OCI-LY7 (cell line): ENCODE data around the gene NEK9. TPM values are rescaled to one million over a fixed set of nuclear protein-coding genes. Genes with fewer than 3 reads are reported as not detected.
"Not testable (repeated sequence)": the region's sequence is repeated elsewhere in the genome, so short reads cannot be mapped to it uniquely, and the experiment has no call there.

Source experiments
- BruUV-seq: library from RNA; stranded (reverse); fragments of 400-500 nt; replicated peaks from 2 replicates; lab custom pipeline; 2021; lab: Mats Ljungman, UMichigan
- CTCF ChIA-PET: fragments of 300-600 bp; sonication (Branson Sonifier 250); formaldehyde crosslinking; loops from one replicate; lab custom pipeline; 2022; ENCODE audit warnings: antibody characterized with exemption; ENCODE audit not compliant: unreplicated experiment; lab: Charles Lee
- POLR2A ChIA-PET: fragments of 300-600 bp; sonication (Branson Sonifier 250); formaldehyde crosslinking; loops from one replicate; lab custom pipeline; 2022; ENCODE audit warnings: antibody characterized with exemption; lab: Charles Lee
- DNase-seq: peaks from one replicate; pipeline ENCODE4 v3.0.0-alpha.2; 2015; ENCODE audit warnings: low spot score
- H2AFZ ChIP-seq: fragments of 200-600 bp; sonication (generic), shearing (Covaris generic); 2 replicates; pipeline ENCODE4 v1.6.1; 2014; ENCODE audit warnings: mild to moderate bottlenecking, antibody characterized with exemption, low read length, moderate library complexity
- H3K27ac ChIP-seq: fragments of 200-600 bp; sonication (generic); 2 replicates; pipeline ENCODE4 v1.5.1; 2014; ENCODE audit warnings: mixed run types, low read depth, mild to moderate bottlenecking, moderate library complexity, low read length, inconsistent platforms; ENCODE audit not compliant: poor library complexity, severe bottlenecking
- H3K36me3 ChIP-seq: fragments of 200-600 bp; sonication (generic); 2 replicates; pipeline ENCODE4 v1.6.1; 2014; ENCODE audit warnings: mild to moderate bottlenecking, antibody characterized with exemption, low read length, moderate library complexity, mixed read lengths; ENCODE audit not compliant: insufficient read depth
- H3K4me1 ChIP-seq: fragments of 200-600 bp; sonication (generic); 2 replicates; pipeline ENCODE4 v1.5.1; 2014; ENCODE audit warnings: mild to moderate bottlenecking, low read length; ENCODE audit not compliant: insufficient read depth, poor library complexity, severe bottlenecking
- H3K4me2 ChIP-seq: fragments of 200-600 bp; sonication (generic); 2 replicates; pipeline ENCODE4 v1.6.1; 2014; ENCODE audit warnings: mild to moderate bottlenecking, low read length
- H3K4me3 ChIP-seq: fragments of 200-600 bp; sonication (generic); 2 replicates; pipeline ENCODE4 v1.5.1; 2014; ENCODE audit warnings: mild to moderate bottlenecking, low read depth, low read length; ENCODE audit not compliant: poor library complexity, severe bottlenecking
- H3K79me2 ChIP-seq: fragments of 200-600 bp; sonication (generic); 2 replicates; pipeline ENCODE4 v1.6.1; 2016; ENCODE audit warnings: low read depth, mild to moderate bottlenecking, low read length, moderate library complexity, mixed read lengths; ENCODE audit not compliant: insufficient read depth
- H3K9me2 ChIP-seq: fragments of 200-600 bp; sonication (generic); 2 replicates; pipeline ENCODE4 v1.6.1; 2016; ENCODE audit warnings: mild to moderate bottlenecking, low read length, mixed read lengths; ENCODE audit not compliant: insufficient read depth
- H3K9me3 ChIP-seq: fragments of 200-600 bp; sonication (generic); 2 replicates; pipeline ENCODE4 v1.6.1; 2014; ENCODE audit warnings: mild to moderate bottlenecking, mixed run types, low read length, mixed read lengths
- H4K20me1 ChIP-seq: fragments of 200-600 bp; sonication (generic); 2 replicates; pipeline ENCODE4 v1.6.1; 2014; ENCODE audit warnings: mild to moderate bottlenecking, antibody characterized with exemption, low read length, moderate library complexity, mixed read lengths; ENCODE audit not compliant: insufficient read depth
- CTCF ChIP-seq: fragments of 200-600 bp; sonication (generic); conservative IDR thresholded peaks from 2 replicates; pipeline ENCODE4 v1.5.1; 2014; ENCODE audit warnings: mild to moderate bottlenecking, antibody characterized with exemption, low read length, moderate library complexity, mixed read lengths
- EZH2phosphoT487 ChIP-seq: fragments of 200-600 bp; sonication (generic); IDR thresholded peaks from 2 replicates; pipeline ENCODE4 v1.6.1; 2018; ENCODE audit warnings: low read depth, borderline replicate concordance, mild to moderate bottlenecking, mixed run types, antibody characterized with exemption, low read length, moderate library complexity, mixed read lengths
- intact Hi-C: fragments of 100-400 bp; cut with micrococcal nuclease; formaldehyde crosslinking; loops from one replicate; pipeline ENCODE4 v1.10.0; 2022; ENCODE audit not compliant: unreplicated experiment
- total RNA-seq, 2 experiments: library from RNA; depleted of rRNA in 1 of 2; stranded (reverse); fragments of >200 nt in 1 of 2; shearing (Covaris generic) in 1 of 2; gene quantifications; 2 replicates each; pipeline ENCODE4 v1.2.3, GENCODE V29; 2014 to 2022

Gene NEK9
- total RNA-seq, 2 experiments from 2014 or later, result 58.3 to 86.4 TPM

- ChIA-PET POLR2A (interaction anchor here (0.6 to 1.2 kb wide), 6 partner anchors 9 to 1439 kb away, joined by 3 to 9 read pairs (median 4); no protein-coding TSS in a partner anchor), CTCF (interaction anchor here (1.0 kb wide), 1 partner anchor 175 kb away, joined by 3 read pairs; no protein-coding TSS in a partner anchor)
- Histone ChIP-seq H3K79me2 (peaks cover 47% of the 10 kb centered on the region), H3K27ac (peak overlapping the region; percentile 69), H3K36me3 (peaks cover 38% of the 10 kb centered on the region), H3K4me2 (peak overlapping the region; percentile 95), H3K9me2 (no peaks in the 10 kb centered on the region), H2AFZ (no peak overlapping the region), H3K9me3 (no peaks in the 10 kb centered on the region), H3K4me3 (peak overlapping the region; percentile 78), H4K20me1 (peaks cover 11% of the 10 kb centered on the region; the same call in 1 of the 2 replicates), H3K4me1 (peaks cover 28% of the 10 kb centered on the region)
- TF ChIP-seq CTCF (no peak), EZH2phosphoT487 (no peak)
- intact Hi-C loops, result loop anchor here (1.0 to 2.0 kb wide), 3 partner anchors 49 to 361 kb away; partner anchors contain the start of gene TMED10
- no peak for DNase-seq
- BruUV-seq, result no TSS peak
These were observed 1.2 kb upstream of the NEK9 start for GRCh38 chr14:75127903-75128595.

GRCh38 chr14:75127474-75127820, 599 bp upstream of the NEK9 start:
- CTCF ChIA-PET, result interaction anchor here (1.0 kb wide), 1 partner anchor 176 kb away, joined by 3 read pairs; no protein-coding TSS in a partner anchor
- peak overlapping the region; percentile 45; the same call in 1 of the 2 replicates for H2AFZ ChIP-seq
- peaks cover 47% of the 10 kb centered on the region for H3K79me2 ChIP-seq

GRCh38 chr14:75126121-75126544, 715 bp downstream of the NEK9 start:
- peaks cover 47% of the 10 kb centered on the region for H3K79me2 ChIP-seq
- ChIA-PET POLR2A (interaction anchor here (0.7 to 1.4 kb wide), 9 partner anchors 13 to 359 kb away, joined by 3 to 5 read pairs (median 3); partner anchors contain the start of gene TMED10), CTCF (no interaction called here)
- H3K36me3 ChIP-seq, result peaks cover 20% of the 10 kb centered on the region
- H3K9me2 ChIP-seq, result no peaks in the 10 kb centered on the region
- BruUV-seq, result no TSS peak
- TF ChIP-seq CTCF, result no peak
- peak overlapping the region; percentile 95 for H3K4me2 ChIP-seq
- H4K20me1 ChIP-seq, result peaks cover 11% of the 10 kb centered on the region; the same call in 1 of the 2 replicates
- peaks cover 28% of the 10 kb centered on the region for H3K4me1 ChIP-seq
- H3K27ac ChIP-seq, result peak overlapping the region; percentile 69
- no peaks in the 10 kb centered on the region for H3K9me3 ChIP-seq
- intact Hi-C loops, result loop anchor here (2.0 kb wide), 2 partner anchors 51 to 363 kb away; partner anchors contain the start of gene TMED10
- peak; percentile 20 for DNase-seq
- peak overlapping the region; percentile 78 for H3K4me3 ChIP-seq
- H2AFZ ChIP-seq, result peak overlapping the region; percentile 45; the same call in 1 of the 2 replicates

More at GRCh38 chr14:75127474-75127820, 599 bp upstream of the NEK9 start:
- H3K9me3 ChIP-seq, DNase-seq, H3K9me2 ChIP-seq: not testable (repeated sequence)
- peaks cover 32% of the 10 kb centered on the region for H3K36me3 ChIP-seq
- TSS peak; percentile 74 for BruUV-seq
- intact Hi-C loops, result loop anchor here (1.0 to 2.0 kb wide), 3 partner anchors 49 to 361 kb away; partner anchors contain the start of gene TMED10
- peak overlapping the region; percentile 78 for H3K4me3 ChIP-seq
- peak overlapping the region; percentile 95 for H3K4me2 ChIP-seq
- H3K4me1 ChIP-seq, result peaks cover 28% of the 10 kb centered on the region
- H3K27ac ChIP-seq, result peak overlapping the region; percentile 69
- peaks cover 11% of the 10 kb centered on the region; the same call in 1 of the 2 replicates for H4K20me1 ChIP-seq
- POLR2A ChIA-PET, result interaction anchor here (0.6 to 1.2 kb wide), 5 partner anchors 10 to 174 kb away, joined by 3 to 9 read pairs (median 4); partner anchors contain the start of gene TMED10
